GM12892 (cell line): Measurements from ENCODE around the gene FSTL4.

Source experiments
- POLR2A ChIP-seq: IDR thresholded peaks from 2 replicates; pipeline ENCODE4 v1.6.1; 2011; ENCODE audit warnings: low read depth, low read length, control low read depth
- POLR2AphosphoS5 ChIP-seq: IDR thresholded peaks from 2 replicates; pipeline ENCODE4 v1.6.1; 2011; ENCODE audit warnings: low read depth, low read length, control low read depth
- TAF1 ChIP-seq: IDR thresholded peaks from 2 replicates; pipeline ENCODE4 v1.6.1; 2011; ENCODE audit warnings: low read depth, mild to moderate bottlenecking, control low read depth, low read length, borderline replicate concordance

DNA sequence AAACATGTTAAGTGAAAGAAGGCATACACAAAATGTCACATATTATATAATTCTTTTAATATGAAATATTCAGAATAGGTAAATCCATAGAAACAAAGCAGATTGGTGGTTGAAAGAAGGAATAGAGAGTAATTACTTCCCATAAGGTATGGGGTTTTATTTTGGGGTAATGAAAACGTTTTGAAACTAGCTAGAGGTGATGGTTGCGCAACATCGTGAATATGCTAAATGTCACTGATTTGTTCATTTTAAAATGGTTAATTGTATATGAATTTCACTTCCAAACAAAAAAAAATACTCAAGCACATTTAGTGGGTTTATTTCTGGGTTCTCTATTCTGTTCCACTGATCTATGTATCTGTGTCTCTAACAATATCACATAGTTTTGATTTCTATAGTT is 12.0 kb upstream of the FSTL4 start:
- TF ChIP-seq POLR2A (no peak), POLR2AphosphoS5 (no peak), TAF1 (no peak)
